ENCODE data around the gene DAAM1. TPM values are rescaled to one million over a fixed set of nuclear protein-coding genes. Genes with fewer than 3 reads are reported as not detected.

The DAAM1 gene
- total RNA-seq, 4 donors from 2014 or later, result 13.5 to 72.7 (median 46.2) TPM

DNA sequence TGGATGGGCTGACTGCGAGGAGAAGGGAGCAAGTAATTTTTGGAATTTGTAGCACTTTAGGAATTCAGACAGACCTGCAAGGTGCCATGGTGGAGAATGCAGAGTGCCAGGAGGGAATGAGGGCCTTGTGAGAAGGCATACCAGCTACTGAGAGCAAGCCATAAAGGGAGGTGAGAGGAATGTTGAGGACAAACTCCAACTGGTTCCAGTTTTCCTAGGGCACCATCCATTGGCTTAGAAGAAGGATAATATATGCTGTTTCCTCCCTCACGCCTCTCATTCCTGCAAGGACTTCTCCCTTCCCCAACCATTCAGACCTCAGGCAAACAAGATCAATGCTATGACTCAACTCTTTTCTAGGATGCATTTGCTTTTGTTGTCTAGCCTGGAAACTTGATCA, 11.2 kb upstream of the DAAM1 start:
- H3K27ac ChIP-seq, result no peak overlapping the region
- H3K9me3 ChIP-seq, result no peaks in the 10 kb centered on the region
- H3K27me3 ChIP-seq, result no peaks in the 10 kb centered on the region
- TF ChIP-seq POLR2A (IDR thresholded peaks at IDR 0.05), result no peak
- TF ChIP-seq, protein P1, sequence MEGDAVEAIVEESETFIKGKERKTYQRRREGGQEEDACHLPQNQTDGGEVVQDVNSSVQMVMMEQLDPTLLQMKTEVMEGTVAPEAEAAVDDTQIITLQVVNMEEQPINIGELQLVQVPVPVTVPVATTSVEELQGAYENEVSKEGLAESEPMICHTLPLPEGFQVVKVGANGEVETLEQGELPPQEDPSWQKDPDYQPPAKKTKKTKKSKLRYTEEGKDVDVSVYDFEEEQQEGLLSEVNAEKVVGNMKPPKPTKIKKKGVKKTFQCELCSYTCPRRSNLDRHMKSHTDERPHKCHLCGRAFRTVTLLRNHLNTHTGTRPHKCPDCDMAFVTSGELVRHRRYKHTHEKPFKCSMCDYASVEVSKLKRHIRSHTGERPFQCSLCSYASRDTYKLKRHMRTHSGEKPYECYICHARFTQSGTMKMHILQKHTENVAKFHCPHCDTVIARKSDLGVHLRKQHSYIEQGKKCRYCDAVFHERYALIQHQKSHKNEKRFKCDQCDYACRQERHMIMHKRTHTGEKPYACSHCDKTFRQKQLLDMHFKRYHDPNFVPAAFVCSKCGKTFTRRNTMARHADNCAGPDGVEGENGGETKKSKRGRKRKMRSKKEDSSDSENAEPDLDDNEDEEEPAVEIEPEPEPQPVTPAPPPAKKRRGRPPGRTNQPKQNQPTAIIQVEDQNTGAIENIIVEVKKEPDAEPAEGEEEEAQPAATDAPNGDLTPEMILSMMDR (IDR thresholded peaks at IDR 0.05), result no peak
- DNase-seq, result no peak
- no peak overlapping the region for H3K4me3 ChIP-seq
- no peaks in the 10 kb centered on the region for H3K36me3 ChIP-seq
- intact Hi-C loops (cut with DNase I; ENCODE audit: low total_unique reads), result no loop called here
- no peaks in the 10 kb centered on the region for H3K4me1 ChIP-seq

DNA sequence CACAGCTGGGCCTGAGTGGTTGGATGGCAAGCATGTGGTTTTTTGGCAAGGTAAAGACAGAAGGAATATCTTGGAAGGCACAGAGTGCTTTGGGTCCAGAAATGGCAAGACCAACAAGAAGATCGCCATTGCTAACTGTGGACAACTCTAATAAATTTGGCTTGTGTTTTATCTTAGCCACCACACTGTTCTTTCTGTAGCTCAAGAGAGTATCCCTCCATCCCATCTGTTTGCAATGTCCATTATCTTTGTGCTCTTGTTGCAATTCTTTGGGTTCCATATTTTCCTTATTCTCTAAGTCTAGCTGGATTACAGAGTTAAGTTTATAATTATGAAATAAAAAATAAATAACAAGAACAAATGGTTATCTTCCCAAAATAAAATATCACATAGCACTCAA, 6.7 kb upstream of the DAAM1 start:
- Histone ChIP-seq H3K36me3 (no peaks in the 10 kb centered on the region), H3K4me3 (no peak overlapping the region), H3K4me1 (no peaks in the 10 kb centered on the region), H3K27me3 (no peaks in the 10 kb centered on the region), H3K27ac (no peak overlapping the region), H3K9me3 (no peaks in the 10 kb centered on the region)
- intact Hi-C loops (cut with DNase I; ENCODE audit: low total_unique reads), result no loop called here
- no peak for DNase-seq
- no peak for TF ChIP-seq POLR2A (IDR thresholded peaks at IDR 0.05)
- TF ChIP-seq, protein P1 (IDR thresholded peaks at IDR 0.05), result no peak

DNA sequence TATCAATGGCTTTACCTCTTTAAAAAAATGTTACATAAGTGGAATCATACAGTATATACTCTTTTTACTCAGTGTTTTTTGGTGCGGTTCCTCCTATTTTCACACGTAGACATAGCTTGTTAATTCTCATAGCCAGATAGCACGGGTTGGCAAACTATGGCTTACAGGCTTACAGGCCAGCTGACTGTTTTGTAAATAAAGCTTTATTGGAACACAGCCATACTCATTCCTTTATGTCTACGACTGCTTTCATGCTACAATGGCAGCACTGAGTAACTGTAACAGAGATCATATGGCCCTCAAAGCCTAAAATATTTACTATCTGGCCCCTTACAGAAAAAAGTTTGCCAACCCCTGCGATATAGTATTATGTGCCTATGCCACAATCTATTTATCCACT, 5.8 kb upstream of the DAAM1 start:
- intact Hi-C loops (cut with DNase I; ENCODE audit: low total_unique reads), result no loop called here
- Histone ChIP-seq H3K27me3 (no peaks in the 10 kb centered on the region), H3K36me3 (no peaks in the 10 kb centered on the region), H3K27ac (no peak overlapping the region), H3K4me3 (no peak overlapping the region), H3K9me3 (no peaks in the 10 kb centered on the region), H3K4me1 (no peaks in the 10 kb centered on the region)
- DNase-seq, result no peak
- TF ChIP-seq POLR2A (IDR thresholded peaks at IDR 0.05), result no peak
- TF ChIP-seq, protein P1 (IDR thresholded peaks at IDR 0.05), result no peak

DNA sequence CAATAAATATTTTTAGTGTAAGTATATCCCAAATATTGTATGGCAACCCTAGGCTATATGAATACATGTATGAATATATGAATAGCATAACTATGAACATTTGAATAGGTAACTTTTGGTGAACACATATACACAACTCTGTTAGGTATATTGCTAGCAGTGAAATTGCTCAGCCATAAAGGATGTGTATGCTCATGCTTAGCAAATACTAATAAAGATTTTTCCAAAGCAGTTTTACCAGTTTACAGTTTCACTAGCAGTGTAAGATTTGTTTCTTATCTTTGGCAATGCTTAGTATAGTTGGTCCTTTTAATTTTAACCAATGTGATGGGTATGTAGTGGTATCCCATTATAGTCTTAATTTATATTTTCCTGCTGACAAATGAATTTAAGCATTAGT, 5.3 kb upstream of the DAAM1 start:
- Histone ChIP-seq H3K27me3 (no peaks in the 10 kb centered on the region), H3K27ac (no peak overlapping the region), H3K36me3 (no peaks in the 10 kb centered on the region), H3K4me3 (no peak overlapping the region), H3K9me3 (no peaks in the 10 kb centered on the region), H3K4me1 (no peaks in the 10 kb centered on the region)
- no peak for DNase-seq
- intact Hi-C loops (cut with DNase I; ENCODE audit: low total_unique reads), result no loop called here
- no peak for TF ChIP-seq POLR2A (IDR thresholded peaks at IDR 0.05)
- TF ChIP-seq, protein P1 (IDR thresholded peaks at IDR 0.05), result no peak

DNA sequence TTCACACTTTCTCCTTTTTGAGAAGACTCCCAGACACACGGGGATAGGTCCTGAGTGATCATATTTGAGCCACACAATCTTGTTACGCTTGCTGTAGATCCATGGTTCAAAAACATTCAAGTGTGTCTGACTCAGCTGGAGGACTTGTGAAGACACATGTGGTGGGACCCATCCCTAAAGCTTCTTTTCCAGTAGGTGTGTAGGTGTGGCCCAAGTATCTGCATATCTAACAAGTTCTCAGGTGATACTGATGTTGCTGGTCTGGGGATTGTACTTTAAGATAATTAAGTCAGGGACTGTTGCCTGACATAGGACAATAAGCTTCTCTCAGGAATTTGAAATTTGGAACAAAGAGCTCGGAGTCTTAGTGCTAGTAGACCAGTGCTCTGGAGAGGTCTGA, 4.1 kb upstream of the DAAM1 start:
- no peak for TF ChIP-seq POLR2A (IDR thresholded peaks at IDR 0.05)
- DNase-seq, result no peak
- Histone ChIP-seq H3K27me3 (no peaks in the 10 kb centered on the region), H3K4me1 (no peaks in the 10 kb centered on the region), H3K9me3 (no peaks in the 10 kb centered on the region), H3K4me3 (no peak overlapping the region), H3K36me3 (no peaks in the 10 kb centered on the region), H3K27ac (peak overlapping the region; percentile 48 to 73)
- intact Hi-C loops (cut with DNase I; ENCODE audit: low total_unique reads), result no loop called here

DNA sequence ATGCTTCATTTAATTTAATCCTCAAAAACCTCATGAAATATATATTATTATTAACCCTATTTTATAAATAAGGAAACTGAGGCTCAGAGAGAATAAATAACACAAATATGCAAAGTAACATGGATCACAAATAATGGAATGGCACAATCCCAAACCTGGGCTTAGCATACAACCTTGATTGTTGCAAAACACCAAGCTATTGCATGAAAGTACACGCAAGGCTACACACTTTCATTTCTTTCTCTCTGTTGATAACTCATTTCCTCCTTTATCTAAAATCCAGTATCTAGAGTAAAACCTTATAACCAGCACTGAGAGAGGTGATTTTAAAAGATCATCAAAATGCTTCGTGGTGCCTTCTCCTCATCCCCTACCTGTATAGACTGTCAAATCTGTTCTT, 2.8 kb upstream of the DAAM1 start:
- H3K36me3 ChIP-seq, result no peaks in the 10 kb centered on the region
- no peak overlapping the region for H3K27ac ChIP-seq
- H3K4me1 ChIP-seq, result no peaks in the 10 kb centered on the region
- no peak for DNase-seq
- H3K9me3 ChIP-seq, result no peaks in the 10 kb centered on the region
- intact Hi-C loops (cut with DNase I; ENCODE audit: low total_unique reads), result no loop called here
- H3K4me3 ChIP-seq, result no peak overlapping the region
- no peaks in the 10 kb centered on the region for H3K27me3 ChIP-seq
- TF ChIP-seq POLR2A (IDR thresholded peaks at IDR 0.05), result no peak
- TF ChIP-seq, protein P1 (IDR thresholded peaks at IDR 0.05), result no peak

Measured in uterus (tissue), 4 donors.